ENCODE measurements around the gene CALML3.
A peak's percentile ranks its signal among the peaks of the same experiment; 100 is the strongest.

The CALML3 gene

DNA sequence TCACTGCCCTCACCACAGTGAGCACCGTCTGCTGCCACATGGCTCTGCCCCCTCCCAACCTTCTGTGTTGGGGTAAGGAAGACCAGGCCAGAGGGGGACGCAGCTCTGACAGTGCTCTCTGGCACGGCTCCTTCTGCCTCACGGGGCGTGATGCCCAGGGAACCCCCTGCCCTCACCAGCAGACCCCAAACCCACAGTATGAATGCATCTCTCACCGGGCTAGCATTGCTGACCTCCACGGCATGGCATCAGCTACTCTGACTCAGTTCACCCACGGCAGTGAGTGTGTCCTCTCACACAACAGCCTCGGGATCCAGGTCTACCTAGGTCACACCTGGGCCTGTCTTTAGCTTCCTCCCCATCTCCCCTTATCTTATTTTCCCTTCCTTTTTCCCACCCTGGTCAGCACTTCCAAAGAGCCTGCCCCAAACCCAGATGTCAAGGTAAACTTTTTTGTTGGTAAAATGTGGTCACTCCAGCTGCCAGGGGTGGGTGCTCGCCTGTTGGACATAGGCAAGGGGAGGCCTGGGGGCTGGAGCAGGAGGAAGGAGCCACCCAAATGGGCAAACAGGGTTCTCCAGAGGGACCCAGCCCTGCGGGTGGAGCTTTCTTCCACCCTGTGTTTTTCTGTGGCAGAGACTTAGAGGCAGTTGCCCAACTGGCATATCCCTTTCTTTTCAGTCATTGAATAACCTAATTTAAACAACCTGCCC lies 4.4 kb downstream of the CALML3 start:
- peak; percentile 9 for DNase-seq

DNA sequence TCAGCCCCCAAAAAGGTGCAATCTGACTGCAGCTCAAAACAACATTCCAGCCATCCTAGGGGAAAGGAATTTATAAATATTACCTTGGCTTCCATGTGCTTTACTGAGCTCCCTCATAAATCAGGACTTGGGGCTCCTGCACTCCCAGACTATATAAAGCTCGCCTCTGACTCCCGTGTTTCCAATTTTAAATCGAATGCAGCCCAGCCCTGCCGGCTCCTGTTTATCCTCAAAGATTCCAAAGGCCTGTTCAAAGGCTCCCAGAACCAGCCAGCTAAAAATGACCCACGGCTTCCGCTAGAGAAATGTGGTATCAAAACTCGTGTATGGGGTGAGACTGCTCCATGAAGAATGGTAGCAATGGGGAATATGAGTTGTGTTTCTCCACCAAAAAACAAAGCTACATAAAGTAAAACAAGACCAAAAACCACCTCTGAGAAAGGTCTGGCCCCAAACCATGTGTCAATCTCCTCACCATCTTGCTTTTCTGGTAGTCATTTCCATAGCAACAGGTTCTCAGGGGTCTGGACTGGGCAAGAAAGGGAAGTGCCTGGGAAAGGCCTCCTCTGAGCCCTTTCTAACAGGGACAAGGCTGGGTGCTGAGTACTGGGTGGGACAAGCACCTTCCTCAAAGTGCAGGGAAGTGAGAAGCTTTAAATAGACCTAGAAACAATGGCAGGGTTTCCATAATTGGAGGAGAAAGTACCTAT lies 5.1 kb downstream of the CALML3 start:
- peak; percentile 13 for DNase-seq

DNA sequence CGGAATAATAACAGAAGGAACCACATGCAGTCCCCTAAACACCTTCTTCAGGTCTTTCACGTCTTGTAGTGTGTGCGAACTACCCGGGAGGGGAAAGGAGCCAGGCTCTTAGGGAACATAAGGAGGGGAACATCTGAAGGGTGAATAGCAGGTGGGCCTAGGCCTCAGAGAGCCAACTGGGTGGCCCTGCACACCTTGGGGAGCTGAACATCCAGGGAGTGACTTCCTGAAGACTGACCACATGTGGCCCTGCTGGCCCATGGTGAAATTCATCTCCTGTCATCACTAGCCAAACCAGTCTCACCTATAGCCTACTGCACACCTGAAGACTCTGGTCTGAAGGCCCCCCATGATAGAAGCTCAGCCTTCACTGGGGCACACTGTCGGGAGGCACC lies 5.6 kb downstream of the CALML3 start:
- no peak for DNase-seq

DNA sequence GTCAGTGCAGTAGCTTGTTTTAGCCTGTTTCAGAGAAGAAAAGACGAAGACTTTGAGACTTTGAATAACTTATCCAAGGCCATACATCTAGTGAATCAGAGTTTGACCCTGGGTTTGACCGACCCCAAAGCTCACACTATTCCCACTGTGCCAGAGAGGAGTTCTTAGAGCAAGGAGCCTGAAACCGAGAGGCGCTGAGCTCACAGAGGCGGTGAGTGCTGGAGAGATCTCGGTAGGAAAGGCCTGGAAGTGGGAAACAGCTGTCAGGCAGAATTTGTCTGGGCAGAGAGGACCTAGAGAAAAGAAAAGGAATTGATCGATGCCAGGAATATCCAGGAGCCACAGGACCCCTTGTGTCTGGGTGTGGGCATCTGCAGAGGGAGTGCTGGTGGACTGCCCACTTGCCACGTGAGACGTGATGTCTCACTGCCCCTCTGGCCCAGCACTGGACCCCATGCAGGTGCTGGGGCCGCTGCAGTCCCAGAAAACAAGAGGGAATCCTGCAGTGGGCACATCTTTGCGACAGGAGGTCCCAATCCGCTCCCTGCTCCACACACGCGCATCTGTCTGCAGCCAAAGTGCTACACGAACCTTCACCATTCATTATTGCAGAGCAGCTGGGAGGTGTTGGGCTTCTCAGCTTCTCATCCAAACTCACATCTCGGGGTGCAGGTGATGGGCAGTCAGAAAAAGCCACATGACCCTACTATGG lies 6.2 kb downstream of the CALML3 start:
- no peak for DNase-seq

DNA sequence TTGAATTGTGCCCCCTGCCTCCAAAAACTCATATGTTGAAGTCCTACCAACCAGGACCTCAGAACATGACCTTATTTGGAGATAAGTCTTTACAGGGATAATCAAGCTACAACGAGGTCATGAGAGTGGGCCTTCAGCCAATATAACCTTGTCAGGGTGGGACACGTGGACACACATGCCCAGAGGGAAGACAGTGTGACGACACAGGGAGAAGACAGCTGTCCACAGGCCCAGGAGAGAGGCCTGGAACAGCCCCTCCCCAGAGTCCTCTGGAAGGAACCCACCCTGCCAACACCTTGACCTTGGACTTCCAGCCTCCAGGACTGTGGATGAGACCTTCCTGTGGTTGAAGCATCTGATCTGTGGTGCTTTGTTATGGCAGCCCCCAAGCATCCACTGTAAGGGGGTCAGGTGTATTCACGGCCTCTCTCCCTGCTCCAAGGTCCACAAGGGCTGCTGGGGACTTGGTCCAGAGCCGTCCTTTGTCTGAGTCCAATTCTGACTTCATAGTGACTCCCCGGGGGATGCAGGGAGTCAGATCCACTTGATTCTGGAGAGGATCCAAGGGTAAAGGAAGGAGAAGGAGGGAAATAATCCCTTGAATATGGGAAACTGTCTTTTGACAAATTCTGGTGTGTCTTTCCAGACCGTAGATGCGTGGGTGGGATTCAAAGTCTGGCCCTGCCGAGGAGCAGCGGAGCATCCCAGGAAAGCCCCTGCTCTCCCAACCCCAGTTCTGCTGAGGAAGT lies 7.0 kb downstream of the CALML3 start:
- DNase-seq, result no peak

DNA sequence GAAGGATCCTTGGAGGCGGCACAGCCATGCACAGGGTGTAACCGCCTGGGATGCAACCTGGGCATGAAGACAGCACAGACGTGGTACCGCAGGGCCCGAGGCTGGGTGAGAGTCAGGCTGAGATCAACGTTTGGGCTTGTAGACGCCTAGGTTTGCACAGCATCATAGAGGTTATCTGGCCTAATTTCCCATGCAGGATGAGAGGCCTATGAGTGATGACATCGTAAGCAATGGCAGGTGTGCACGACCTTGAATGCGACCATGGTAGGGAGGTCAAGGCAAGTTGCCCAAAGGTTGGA lies 7.5 kb downstream of the CALML3 start:
- no peak for DNase-seq

DNA sequence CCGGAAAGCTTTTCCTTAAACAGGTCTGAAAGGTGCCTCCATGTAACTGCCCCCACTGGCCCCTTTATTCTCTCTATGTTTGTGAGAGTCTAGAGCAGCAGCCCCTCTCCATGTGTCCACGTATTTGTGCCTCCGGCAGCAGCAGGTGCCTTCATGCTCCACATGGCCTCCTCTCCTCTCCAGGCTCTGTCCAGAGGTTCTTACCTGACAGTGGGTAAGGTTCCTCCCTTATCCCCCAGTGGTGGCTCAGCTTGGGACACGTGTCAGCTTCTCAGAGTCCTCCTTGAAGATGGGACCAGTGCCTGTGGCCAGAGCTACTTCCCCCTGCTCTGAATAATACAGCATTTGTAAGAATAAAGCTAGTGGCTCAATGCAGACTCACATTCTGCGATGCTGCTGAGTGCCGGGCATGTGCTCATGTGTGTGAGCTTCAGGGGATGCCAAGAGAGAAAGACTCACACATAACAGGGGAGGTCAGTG lies 7.9 kb downstream of the CALML3 start:
- no peak for DNase-seq

DNA sequence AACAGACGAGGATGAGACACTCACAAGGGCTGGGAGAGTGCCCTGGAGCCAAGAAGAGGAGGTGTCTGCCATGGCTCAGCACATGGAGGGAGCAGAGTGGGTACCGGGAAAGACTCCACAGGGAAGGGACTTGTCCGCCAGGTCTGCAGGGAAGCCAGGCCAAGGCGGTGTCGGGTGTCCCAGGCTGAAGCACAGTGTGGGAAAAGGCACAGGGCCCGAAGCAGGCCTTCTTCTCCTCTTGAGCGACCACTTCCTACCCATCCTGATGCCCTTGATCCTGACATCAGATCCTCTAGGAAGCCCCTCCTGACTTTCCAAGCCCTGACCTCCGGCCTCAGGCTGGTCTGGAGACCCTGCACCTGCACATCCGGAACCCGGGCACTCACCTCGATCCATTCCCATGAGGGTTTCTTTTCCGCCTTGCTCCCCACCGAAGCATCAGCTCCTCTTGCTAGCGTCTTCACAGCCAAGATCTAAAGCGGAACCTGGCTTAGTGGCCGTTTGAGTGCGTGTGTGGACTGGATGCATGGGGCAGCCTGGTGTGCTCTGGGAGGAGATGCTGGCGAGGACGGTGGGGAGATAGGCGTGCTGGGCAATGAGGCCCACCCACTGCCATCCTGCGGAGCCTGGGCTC lies 8.5 kb downstream of the CALML3 start:
- no peak for DNase-seq

DNA sequence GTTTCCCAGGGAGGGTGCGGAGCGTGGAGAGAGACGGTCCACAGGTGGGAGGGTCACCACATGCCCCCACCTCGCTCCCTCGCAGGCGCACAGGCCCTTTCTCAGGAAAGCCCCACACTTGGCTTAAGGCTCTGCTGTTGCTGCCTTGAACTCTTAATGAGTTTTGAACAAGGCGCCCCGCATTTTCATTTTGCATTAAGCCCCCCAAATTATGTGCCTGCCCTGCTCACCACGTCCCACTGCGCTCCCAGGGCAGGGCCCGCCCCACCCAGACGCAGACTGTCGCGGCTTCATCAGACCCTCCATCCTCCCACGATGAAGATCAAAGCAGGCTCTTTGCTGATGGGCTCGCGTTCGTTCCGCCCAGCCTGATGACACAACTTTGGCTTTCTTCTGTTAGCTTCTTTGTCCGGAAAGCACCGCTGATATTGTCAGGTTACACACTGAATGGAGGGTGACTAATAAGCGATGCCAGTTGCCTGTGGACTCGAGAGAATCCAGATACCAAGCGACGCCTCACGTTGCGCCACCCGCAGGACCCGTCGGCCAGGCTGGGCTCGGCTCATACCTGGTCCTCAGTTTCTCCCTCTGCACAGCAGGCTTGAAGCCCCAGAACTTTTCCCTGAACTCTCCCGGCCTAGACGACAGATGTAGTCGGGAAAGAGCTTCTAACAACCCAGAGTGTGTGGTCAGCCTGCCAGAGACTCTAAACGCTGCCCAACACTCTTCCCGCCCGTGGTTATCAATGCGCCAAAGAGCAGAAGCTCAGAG lies 9.5 kb downstream of the CALML3 start:
- no peak for DNase-seq

DNA sequence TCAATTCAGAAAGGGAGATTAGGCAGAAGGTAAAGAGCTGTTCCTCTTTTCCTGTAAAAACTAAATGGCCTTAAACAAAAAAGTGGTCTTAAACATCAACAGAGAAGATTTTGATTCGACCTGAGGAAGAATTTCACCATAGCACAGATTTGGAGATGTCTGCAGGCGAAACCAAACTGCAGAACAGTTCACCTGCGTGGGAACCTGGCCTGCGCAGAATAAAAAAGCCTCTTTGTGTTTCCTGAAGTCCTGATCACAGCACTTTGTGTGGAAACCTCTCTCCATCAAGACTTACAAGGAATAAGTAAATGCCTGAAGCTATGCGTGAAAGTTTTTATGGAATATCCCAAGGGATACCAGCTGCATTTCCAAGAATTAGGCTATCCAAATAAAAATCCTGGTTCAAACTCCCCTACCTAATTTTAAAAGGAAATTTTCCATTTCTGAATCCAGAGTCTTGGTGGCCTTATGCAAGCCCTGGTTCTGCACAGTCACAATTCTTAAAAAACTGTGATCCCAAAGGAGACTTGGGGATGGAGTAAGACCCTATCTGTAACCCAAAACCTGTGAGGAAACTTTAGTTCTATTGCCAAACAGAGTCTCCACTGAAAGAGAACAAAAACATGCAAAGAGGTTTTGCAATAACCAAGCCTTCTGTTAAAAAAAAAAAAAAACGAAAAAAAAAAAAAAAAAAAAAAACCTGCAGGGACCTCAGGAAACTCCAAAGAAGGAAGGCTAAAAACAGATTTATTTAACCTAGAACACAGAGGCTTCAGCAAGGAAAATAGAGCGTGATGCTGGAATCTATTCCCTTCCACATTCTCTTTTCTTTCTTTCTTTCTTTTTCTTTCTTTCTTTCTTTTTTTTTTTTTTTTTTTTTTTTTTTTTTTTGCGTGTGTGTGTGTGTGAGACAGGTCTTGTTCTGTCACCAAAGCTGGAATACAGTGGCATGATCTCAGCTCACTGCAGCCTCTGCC lies 10.4 kb downstream of the CALML3 start:
- no peak for DNase-seq

DNA sequence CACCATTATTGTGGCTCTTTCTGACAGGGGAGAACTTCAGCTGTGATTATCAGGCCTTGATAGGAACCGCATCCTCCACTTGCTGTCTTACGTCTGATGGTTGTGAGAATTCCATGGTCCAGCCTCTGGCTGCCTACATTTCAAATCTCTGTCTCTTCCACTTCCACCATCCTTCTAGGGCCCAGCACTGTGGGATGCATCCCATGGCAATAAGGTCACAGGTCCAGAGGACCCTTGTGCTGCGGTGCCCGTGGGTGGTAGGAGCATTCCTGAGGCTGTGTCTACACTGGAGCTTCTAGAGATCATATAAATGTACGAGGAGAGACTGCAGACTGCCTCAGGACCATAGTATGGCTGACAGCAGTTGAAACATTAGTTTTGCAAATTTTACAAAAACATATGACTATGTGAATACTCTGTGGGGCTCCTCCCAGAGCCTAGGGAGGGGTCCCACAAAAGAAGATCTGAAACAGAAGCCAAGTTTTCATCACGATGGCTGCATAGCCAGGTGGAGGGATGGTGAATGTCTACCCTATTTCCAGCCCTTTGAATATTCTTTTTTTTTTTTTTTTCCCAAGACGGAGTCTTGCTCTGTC lies 11.8 kb downstream of the CALML3 start:
- DNase-seq, result no peak

DNA sequence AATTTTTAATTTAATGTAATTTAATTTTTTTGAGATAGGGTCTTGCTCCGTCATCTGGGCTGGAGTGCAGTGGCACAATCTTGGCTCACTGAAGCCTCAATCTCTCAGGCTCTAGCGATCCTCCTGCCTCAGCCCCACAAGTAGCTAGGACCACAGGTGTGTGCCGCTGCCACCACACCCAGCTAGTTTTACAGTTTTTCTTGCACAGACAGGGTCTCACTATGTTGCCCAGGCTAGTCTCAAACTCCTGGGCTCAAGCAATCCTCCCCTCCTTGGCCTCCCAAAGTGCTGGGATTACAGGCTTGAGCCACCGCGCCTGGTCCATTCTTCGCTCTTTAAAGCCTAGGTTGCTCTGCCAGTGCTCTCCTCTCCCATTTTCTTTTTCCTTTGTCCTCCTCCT lies 12.9 kb downstream of the CALML3 start:
- no peak for DNase-seq

DNA sequence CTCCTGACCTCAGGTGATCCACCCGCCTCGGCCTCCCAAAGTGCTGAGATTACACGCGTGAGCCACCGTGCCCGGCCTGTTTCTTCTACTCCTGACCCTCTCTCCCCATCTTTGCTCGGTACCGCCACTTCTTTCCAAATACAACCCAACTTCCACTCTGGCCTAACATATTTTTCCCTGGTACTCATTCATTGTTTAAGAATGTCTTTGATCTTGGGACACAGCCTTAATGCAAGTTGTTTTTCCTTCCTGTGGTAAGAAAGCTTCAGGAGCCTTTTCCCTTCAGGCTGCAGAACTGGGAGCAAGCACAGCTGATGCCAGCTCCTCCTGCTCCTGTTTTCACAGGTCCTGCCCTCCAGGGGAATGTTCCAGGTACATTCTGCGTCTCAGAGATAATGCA lies 13.7 kb downstream of the CALML3 start:
- DNase-seq, result no peak

DNA sequence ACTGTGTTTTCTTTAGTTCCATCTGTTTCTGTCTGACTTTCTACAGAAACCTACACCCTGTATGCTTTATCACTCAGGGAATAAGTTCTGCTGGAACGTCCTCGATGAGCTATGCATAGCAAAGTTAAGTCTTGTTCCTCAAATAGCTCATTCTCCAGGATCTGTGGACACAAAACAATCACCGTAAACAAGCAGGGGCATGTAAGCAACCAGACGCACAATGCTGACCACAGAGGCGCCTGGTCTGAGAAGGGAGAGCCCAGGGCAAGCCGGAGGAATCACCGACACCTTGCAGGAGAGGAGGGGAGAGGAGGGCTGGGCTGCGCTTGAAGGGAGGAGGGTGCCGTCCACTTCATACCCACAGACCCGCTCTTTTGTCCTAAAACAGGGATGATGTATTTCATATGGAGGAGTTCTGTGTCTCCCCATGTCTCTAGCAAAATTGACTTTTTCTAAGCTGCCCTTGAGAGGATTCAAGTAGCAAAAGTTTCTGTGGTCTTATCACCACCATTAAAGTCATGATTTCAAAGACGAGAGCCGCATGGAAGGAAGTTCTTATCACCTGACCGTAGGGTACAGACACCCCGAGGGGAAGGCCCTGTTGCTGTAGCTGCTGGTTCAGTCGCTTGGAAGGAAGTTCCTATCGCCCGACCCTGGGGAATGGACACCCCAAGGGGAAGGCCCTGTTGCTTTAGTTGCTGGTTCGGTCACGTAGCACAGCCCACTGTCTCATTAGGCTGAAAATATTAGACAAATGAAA lies 14.3 kb downstream of the CALML3 start:
- no peak for DNase-seq

DNA sequence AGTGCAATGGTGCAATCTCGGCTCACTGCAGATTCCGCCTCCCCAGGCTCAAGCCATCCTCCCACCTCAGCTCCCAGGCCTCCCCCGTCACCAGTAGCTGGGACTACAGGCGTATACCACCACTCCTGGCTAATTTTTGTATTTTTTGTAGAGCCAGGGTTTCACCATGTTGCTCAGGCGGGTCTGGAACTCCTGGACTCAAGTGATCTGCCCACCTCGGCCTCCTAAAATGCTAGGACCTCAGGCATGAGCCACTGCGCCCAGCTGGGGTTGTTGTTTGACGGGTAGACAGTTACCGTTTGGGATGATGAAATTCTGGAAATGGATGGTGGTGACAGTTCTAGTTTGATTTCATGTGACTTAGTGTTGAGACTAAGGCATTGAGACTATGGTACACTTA lies 15.3 kb downstream of the CALML3 start:
- no peak for DNase-seq

DNA sequence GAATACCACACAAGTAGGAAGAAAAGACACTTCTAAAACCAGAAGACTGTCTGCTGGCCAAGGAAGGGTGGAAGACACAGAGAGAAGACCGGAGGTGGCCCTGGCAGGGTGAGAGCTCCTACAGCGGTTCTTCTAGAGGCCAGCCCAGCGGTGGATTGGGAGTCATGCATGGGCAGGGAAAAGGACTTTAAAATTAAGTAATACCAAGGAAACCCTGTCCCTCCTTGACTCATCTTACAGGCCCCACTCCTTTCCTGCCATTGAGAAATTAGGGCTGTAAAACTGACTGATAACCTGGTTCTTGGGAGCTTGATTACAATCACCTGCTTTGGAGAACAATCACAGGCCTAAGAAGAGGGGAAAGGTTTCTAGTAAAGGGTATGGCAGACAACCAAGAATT lies 16.1 kb downstream of the CALML3 start:
- no peak for DNase-seq

DNA sequence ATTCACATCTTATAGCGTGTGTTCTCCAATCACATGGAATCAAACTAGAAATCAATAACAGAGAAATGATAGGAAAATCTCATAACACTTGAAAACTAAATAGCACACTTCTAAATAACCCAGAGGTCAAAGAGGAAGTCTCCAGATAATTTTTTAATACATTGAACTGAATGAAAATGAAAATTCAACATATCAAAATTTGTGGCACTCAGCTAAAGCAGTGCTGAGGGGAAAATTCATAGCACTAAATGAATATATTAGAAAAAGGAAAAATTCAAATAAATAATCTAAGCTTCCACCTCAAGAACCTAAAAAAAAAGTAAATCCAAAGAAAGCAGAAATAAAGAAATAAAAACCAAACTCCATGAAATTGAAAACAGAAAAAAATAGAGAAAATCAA lies 17.3 kb downstream of the CALML3 start:
- no peak for DNase-seq

DNA sequence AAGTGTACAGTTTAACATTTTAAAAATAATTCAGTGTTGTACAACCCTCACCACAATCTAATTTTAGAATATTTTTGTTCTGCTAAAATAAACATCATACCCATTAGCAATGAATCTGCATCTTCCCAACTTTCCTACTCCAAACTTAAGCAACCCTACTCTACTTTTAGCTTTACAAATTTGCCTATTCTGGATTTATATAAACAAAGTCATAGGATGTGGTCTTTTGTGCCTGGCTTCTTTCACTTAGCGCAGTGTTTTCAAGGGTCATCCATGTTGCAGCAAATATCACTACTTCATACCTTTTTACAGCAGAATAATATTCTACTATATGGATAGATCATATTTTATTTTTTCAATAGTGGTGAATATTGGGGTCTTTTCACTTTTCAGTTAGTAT lies 18.9 kb downstream of the CALML3 start:
- DNase-seq, result no peak

DNA sequence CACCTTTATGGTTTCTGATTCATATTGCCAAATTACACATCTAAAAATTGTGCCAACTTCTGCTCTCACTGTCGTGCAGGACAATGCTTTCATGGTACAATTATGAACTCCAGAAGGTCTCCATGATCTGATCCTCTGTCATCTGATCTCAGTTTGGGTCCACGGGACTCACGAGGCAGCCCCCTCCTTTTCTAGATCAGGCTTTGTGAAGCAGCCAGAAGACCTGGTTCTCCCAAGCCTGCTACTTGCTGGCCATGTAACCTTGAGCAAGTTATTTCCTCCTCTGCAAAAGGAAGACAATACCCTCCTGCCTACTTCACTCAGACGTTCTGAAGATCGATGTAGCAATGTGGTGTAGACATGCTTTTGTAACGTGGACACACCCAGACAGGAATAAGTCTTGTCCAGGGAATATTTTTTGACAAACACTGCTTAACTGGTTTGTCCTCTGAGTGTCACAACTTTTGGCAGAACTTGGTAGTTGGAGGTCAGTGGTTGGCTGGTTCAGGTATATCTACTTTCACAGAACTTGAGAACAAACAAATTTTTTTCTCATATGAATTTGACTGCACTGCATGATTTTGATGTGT lies 19.6 kb downstream of the CALML3 start:
- no peak for DNase-seq

All from activated CD8-positive, alpha-beta memory T cell treated with anti-CD3 and anti-CD28 coated beads for 24 hours (primary cell).